HG03460 (cell line): ENCODE results near the gene BRME1.

ENCODE experiments used
- ATAC-seq: cut with Tn5 transposase; IDR thresholded peaks from one replicate; pipeline ENCODE4 v1.9.1; 2021; ENCODE audit not compliant: unreplicated experiment

BRME1 gene

GRCh38 chr19:13847407-13848339, 58.2 kb downstream of the BRME1 start:
- peak; percentile 12 for ATAC-seq

GRCh38 chr19:13846557-13847406, 59.1 kb downstream of the BRME1 start:
- peak; percentile 60 for ATAC-seq

- no peak for ATAC-seq
Measured at GRCh38 chr19:13844130-13844631, 61.7 kb downstream of the BRME1 start.

GRCh38 chr19:13843104-13843921, 62.6 kb downstream of the BRME1 start:
- ATAC-seq = no peak

- ATAC-seq = no peak
Measured at GRCh38 chr19:13842291-13843103, 63.4 kb downstream of the BRME1 start.

GRCh38 chr19:13841962-13842290, 64.0 kb downstream of the BRME1 start:
- ATAC-seq = no peak

GRCh38 chr19:13841086-13841961, 64.6 kb downstream of the BRME1 start:
- ATAC-seq = no peak

- no peak for ATAC-seq
Measured at GRCh38 chr19:13840305-13841085, 65.4 kb downstream of the BRME1 start.

- ATAC-seq = no peak
Measured at GRCh38 chr19:13839938-13840304, 66.0 kb downstream of the BRME1 start.

- ATAC-seq = peak; percentile 32
Measured at GRCh38 chr19:13839130-13839937, 66.6 kb downstream of the BRME1 start.

- ATAC-seq = no peak
Measured at GRCh38 chr19:13838435-13839129, 67.3 kb downstream of the BRME1 start.

- ATAC-seq = no peak
Measured at GRCh38 chr19:13835791-13836723, 69.9 kb downstream of the BRME1 start.

GRCh38 chr19:13834244-13835069, 71.5 kb downstream of the BRME1 start:
- no peak for ATAC-seq

- ATAC-seq = peak; percentile 54
Measured at GRCh38 chr19:13833330-13834243, 72.3 kb downstream of the BRME1 start.
